GM19397 (cell line): Measurements from ENCODE around the gene LIMS2.

Source experiments
- ATAC-seq: cut with Tn5 transposase; IDR thresholded peaks from one replicate; pipeline ENCODE4 v1.9.1; 2021; ENCODE audit warnings: mild to moderate bottlenecking, moderate library complexity; ENCODE audit not compliant: unreplicated experiment

The LIMS2 gene

DNA sequence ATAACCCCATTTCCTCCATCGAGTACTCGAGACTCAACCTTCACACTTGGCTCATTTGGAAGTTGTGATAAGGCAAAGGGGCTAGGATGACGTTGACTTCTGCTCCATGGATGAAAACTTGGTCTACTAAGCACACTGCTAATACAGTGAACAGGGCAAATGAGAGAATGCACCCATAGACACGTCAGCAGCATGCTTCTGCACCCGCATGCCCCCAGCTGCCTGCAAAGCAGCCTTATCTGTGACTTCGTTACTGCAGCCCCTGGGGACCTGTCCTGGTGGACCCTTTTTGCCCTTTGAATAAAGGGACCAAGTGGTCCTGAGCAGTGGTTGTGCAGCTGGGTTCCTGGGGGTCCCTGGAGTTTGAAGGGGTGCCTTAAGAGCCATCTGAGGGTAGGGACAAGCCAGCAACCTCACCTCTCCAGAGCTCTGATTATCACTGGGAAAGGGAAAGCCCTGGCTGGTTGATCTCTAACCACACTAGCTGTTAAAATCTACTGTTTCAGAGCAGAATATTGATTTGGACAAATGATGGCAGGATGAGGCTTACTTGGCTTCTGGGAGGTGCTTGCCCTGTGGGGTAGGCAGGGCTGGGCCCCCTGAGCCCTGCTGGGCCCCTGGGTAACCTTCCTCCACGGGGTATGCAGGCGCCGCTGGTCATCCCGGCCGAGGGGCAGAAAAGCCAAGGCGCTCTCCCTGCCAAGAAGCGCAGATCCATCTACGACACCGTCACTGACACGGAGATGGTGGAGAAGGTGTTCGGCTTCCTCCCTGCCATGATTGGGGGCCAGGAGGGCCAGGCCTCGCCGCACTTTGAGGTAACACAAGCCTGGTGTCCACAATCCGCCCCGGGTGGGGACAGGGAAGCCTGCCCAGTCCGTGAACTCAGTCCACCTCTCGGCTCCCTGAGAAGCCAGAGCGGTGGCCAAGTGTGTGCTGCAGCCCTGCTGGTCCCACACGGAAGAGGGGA lies 67.0 kb downstream of the LIMS2 start:
- no peak for ATAC-seq

DNA sequence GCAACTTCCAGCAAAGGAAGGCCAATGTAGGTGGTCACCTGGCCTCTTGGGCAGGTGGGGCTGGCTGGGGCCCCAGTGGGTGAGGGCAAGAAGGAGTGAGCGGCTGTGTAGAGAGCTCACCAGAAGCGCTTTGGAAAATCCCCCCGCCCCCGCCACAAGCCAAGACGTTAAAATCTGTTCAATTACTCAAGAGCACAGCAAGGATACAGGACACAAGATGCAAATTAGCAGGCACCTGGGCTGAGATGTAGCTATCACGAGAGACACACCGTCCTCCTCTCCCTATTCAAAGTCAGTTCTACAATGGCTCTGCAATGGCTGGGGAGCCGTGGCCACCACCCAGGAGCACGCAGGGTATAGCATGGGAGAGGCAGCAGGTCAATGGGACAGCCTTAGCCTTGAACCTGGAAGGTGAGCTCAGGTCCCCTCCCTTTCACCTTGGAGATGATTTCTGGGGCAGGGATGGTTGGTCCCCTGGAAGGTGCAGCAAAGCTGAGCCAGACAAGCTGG lies 67.9 kb downstream of the LIMS2 start:
- no peak for ATAC-seq

DNA sequence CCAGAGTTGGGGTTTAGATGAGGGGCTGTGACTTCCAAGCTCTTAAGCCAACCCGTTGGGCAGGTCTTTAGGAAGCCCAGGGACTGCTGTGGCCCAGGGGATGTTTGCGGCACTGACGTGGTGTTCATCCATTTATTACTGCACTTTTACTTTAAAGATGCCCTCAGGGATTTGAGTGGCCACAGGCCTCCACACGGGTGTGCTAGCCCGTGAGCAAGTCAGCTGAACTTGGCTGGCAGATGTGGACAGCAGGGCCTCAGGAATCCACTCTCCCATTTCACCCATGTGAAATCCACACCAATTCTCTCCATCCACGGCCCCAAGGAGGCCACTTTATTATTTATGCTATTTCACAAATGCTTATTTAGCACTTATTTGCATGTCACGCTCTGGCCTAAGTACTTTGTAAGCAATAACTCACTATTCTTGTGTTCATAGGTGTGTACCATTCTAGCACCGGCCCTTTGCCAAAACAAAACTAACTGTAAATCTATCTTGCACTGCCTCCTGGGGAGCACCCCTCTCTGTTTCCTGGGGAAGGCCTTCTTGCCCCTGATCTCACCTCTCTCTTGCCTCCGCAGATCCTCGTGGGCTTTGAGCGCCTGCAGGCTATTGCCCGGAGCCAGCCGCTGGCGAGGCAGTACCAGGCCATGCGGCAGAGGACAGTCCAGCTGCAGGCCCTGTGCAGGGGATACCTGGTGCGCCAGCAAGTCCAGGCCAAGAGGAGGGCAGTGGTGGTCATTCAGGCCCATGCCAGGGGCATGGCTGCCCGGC lies 68.5 kb downstream of the LIMS2 start:
- no peak for ATAC-seq

DNA sequence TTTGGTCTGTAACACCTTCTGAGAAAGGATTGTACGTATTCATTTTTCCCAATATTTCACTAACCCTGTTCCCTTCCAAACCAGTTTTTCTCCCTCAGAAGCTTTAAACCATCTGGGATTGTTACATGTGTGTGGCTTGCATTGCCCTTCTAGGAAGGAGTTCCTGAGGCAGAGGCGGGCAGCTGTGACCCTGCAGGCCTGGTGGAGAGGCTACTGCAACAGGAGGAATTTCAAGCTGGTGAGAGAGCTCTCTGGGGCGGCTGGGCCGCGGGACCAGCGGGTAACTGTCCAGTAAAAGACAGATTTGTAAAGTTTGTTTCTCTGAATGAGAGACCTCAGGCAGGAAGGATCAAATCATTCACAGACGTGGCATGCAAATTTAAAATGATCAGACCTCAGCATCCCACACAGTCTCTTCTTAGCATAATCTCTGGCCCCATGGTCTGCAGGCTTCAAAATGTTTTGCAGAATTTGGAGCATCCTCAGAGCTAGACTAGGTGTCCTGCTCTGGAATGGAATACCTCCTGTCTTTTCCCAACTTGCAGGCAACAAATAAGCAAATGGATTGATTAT lies 69.6 kb downstream of the LIMS2 start:
- no peak for ATAC-seq

DNA sequence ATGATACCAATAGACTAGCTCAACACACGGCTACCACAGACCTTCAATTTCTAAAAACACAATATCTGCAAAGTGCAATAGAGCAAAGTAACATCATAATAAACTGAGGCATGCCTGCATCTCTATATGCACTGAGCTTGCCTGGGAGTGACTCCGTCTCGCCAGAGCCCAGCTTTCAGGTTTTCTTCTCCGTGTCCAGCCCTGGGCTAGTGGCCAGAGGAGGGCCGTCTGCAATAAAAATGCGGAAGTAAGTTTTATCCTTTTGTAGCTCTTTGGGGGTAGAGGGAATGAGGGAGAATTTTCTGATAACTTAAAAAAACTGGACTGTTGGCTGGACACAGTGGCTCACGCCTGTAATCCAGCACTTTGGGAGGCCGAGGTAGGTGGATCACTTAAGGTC lies 70.3 kb downstream of the LIMS2 start:
- no peak for ATAC-seq

DNA sequence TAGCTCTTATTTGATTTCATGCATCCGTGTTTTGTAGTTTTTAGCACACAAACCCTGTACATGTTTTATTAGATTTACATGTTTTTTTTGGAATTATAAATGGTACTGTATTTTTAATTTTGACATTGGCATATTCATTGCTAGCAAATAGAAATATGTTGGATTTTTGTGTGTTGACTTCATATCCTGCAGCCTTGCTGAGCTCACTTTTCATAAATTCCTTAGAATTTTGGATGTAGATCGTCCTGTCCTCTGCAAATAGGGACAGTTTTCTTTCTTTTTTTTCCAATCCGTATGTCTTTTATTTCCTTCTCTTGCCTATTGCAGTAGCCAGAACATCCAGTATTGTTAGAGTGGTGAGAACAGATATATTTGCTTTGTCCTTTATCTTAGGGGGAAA lies 76.1 kb downstream of the LIMS2 start:
- no peak for ATAC-seq

DNA sequence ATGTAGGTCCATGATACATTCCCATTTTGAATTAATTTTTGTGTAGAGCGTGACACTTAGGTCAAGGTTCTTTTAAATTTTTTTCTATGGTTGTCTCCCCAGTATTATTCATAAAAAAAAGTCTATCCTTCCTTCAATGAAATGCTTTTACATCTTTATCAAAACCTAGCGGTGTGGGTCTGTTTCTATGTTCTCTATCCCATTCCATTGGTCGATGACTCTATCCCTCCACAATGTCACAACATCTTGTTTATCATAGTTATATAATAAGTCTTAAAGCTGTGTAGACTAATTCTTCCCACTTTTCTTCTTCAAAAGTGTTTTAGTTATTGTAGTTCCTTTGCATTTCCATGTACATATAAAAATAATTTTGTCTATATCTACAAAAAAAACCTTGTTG lies 76.6 kb downstream of the LIMS2 start:
- ATAC-seq: no peak

DNA sequence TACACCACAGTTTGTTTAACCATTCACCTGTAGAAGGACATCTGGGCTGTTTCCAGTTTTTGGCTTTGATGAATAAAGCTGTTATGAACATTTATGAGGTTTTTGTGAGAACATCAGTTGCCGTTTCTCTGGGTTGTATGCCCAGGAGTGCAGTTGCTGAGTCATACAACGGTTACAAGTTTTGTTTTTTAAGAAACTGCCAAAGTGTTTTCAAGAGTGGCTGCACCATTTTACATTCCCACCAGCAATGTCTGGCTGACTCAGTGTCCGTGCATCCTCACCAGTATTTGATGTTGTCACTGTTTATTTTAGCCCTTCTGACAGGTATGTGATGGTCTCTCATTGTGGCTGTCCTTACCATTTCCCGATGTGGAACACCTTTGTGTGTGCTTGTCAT lies 77.3 kb downstream of the LIMS2 start:
- no peak for ATAC-seq

DNA sequence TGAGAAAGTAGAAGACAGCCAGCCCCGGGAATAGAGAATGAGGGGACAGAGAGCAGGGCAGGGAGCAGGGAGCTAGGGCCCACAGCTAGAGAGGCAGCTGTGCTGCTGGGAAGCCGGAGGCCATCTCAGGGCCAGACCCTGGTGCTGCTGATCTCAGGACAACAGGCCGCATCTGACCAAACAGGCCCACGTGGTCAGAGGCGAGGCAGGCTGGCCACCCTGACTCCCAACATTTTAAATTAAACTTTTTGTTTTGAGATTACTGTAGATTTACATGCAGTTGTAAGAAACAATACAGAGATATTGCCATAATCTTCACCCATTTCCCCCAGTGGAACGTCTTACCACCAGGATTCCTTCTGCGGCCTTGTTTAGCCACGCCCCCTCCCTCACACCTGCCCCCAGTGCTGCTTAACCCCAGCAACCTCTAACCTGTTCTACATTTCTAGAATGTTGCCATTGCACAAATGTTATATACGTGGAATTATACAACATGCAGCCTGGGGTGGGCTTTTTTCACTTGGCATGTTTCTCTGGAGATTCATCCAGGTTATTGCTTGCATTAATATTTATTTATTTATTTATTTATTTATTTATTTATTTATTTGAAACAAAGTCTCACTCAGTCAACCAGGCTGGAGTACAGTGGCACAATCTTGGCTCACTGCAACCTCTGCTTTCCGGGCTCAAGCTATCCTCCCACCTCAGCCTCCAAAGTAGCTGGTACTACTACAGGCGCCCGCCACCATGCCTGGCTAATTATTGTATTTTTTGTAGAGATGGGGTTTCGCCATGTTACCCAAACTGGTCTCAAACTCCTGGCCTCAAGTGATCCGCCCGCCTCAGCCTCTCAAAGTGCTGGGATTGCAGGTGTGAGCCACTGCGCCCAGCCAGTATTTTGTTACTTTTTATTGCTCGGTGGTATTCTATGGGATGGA lies 78.0 kb downstream of the LIMS2 start:
- no peak for ATAC-seq

DNA sequence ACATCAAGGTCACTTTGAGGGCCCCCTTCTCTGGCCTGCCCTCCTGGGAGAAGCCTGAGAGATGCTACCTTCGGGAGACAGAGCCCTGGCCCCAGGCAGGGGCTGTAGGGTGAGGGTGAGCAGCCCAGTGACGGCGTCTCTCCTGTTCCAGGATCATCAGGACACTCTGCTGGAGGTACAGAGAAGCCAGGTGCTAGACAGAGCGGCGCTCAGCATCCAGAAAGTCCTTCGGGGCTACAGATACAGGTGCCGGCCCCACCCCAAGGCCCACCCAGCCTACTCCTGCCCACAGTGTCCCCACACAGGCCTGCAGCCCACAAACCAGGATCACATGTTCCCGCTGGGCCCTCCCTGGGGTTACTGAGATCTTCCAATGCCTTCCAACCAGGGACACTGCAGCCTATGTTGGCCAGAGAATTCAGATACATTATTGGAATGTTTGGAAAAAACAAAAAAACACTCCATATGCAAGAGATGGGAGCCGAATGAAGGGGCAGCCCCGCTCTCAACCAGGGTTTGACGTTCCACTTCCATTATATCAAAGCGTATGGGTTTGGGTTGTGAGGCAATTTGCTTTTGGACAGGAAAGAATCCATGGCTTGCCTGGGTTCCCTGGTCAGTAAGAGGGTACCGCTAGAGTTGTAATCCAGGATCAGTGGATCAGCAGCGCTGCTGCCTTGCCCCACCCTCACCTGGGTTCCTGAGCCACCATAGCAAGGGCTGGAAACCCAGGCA lies 78.9 kb downstream of the LIMS2 start:
- no peak for ATAC-seq

DNA sequence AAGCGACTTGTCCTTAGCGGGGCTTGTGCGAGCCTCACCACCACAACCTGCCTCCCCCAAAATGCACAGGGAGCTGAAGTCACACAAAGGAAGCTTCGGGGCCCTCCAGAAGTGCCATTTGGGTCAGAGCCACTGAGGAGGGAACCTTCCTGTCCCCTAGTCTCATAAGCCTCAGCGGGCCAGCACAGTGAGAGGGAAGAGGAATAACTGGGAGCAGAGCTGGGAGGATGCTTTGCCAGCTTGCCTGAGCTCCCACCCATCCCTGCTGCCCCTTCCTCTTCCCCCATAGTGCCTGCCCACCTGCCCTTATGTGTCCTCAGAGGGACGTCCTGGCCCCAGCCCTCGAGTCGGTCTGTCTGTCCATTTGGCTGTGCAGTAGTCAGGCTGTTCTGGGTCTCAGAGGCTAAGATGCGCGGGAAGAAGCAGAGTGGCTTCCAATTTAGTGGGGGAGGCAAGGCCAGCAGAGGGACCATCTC lies 81.2 kb downstream of the LIMS2 start:
- no peak for ATAC-seq

DNA sequence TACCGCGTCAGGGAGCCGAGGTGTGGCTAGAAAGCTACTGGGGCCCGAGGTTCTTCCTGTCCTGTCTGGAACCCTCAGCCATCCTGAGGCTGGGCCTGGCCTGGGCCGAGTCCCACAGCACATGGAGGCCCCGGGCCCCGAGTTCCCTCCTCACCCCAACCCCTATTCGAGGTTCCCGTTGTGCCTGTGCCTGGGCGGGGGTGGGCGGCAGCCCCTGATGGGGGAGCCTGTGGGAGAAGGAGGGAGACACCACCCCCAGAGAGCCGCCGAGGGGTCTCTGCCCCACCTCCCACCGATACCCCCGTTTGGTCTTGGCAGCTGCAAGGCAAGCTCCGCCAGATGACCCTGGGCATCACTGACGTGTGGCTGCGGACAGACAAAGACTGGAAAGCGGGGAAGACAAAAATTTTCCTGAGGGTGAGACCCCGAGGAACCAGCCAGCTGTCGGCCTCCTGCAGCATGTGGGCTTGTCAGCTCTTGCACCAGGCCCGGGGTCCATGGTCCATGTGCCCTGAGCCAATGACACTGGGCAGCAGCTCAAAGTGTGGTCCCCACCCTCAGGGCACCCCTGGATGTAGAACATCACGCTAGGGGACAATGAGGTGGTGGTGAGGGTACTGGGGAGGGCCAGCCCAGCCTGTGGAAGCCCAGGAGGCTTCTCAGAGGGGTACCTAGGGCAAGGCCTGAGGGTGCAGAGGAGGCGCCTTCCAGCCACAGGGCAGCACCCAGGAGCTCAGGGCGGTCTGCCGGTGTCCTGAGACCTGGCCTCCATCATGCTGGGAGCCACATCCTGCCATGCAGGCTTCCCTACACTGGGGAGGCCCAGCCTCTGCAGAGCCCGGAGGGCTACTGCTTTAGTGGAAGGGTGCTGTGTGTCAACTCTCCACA lies 81.9 kb downstream of the LIMS2 start:
- ATAC-seq: no peak

DNA sequence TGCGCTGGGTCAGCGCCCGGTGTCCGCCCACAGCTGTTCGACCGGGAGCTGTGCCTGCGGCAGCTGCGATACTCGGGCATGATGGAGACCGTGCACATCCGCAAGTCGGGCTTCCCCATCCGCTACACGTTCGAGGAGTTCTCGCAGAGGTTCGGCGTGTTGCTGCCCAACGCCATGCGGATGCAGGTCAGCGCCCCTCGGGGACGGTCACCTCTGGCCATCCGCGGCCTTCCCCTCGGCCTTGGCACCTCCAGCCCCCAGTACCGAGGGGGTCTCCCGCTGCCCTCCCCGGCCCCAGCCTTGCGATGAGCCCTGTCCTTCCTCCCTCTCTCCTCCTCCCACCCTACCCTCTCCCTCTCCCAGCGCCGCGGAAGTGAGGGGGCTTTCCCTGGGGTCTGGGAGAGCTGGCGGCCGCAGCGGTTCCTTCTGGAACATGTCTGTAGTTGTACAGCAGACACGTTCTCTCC lies 82.5 kb downstream of the LIMS2 start:
- no peak for ATAC-seq

DNA sequence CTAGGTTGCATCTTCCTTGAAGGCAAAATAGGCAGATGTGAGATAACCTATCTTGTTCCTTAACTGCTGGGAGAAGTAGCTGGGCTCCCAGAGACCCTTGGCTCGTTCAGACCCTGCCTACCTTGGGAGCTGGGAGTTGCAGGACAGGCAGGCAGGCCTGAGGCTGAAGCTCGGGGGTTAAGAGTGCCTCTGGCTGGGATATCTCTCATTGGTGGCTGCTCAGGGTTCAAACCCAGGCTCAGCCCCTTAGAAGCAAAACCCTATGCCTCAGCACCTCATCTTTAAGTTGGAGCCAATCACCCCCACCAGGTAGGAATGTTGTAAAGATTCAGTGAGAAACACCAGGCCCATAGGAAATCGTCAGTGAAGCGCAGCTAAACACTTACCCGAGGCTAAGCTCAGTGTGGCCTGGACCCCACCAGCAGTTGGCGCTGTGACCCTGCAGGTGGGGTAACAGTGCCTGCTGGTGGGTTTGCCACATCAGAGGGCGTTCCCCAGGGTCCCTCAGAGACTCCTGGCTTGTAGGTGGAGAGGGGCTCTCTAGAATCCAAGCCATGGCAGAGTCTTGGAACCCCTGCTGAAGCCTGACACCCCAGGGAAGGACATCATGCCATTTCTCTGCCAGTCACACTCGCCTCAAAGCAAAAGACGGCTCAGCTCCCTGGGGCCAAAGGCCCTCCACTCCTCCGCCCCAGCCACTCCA lies 84.0 kb downstream of the LIMS2 start:
- peak; percentile 66 for ATAC-seq

DNA sequence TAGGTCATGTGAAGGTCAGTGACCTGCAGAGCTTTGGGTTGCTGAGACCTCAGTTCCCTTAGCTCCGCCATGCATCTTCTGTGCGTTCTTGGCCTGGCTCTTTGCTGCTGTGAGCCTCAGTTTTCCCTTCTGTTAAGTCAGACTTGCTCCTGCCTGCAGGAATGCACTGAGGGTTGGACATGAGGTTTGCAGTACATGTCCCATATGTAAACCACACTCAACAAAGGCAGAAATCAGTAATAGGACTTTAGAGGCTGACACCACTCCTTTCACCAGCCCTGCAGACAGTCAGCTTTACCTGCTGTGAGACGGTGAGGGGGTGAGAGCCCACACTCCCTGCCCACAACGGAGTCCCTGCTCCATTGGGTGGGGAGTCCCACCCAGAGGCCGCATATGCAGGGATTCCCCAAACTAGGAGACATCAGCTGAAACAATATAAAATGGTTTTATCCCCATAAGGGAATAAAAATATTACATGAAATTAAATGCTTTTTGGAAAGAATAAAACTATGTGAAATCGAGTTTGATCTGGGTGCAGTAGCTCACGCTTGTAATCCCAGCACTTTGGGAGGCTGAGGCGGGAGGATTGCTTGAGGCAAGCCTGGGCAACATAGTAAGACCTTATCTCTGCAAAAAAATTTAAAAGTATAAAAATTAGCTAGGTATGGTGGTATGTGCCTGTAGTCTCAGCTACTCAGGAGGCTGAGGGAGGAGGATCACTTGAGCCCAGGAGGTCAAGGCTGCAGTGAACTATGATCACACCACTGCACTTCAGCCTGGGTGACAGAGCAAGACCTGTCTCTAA lies 84.7 kb downstream of the LIMS2 start:
- no peak for ATAC-seq

DNA sequence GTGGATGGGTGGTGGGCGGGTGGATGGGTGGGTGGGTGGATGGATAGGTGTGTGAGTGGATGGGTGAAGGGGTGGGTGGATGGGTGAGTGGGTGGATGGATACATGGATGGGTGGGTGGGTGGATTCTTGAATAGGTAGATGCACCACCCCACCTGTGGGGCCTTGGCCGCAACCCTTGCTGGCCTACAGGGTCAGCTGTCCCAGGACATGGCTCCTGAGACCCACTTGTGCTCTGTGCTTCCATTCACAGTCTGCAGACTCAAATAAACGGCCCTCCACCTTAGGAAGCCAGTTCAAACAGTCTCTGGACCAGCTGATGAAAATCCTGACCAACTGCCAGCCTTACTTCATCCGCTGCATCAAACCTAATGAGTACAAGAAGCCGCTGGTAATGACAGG lies 85.5 kb downstream of the LIMS2 start:
- no peak for ATAC-seq

DNA sequence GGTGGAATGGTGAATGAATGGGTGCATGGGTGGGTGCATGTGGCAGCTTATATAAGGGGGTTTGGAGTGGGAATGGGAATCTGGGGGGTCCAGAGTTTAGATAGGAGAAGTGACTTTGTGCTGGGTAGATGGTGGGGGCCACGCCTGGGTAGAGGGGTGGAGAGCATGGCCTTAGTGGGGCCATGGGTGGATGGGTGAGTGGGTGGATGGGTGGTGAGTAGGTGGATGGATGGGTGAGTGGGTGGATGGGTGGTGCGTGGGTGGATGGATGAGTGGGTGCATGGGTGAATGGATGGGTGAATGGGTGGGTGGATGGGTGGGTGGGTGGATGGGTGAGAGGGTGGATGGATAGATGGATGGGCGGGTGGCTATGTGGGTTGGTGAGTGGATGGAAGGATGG lies 86.0 kb downstream of the LIMS2 start:
- ATAC-seq: no peak
